H1 (cell line): Measurements from ENCODE around the gene MAPK4. TPM values are rescaled to one million over a fixed set of nuclear protein-coding genes. Genes with fewer than 3 reads are reported as not detected.

Source experiments
- CTCF ChIA-PET: fragments of 300-600 bp; sonication (Branson Sonifier 250); formaldehyde crosslinking; loops from one replicate; lab custom pipeline; 2021; ENCODE audit not compliant: partially characterized antibody; lab: Charles Lee
- POLR2A ChIA-PET: fragments of 300-600 bp; sonication (Branson Sonifier 250); formaldehyde crosslinking; loops from one replicate; lab custom pipeline; 2021; ENCODE audit warnings: inconsistent platforms; ENCODE audit not compliant: partially characterized antibody; lab: Charles Lee
- DNase-seq, 2 experiments: peaks; one replicate each; pipeline versions ENCODE4 v3.0.0 to v3.0.0-alpha.2; 2010 to 2022; ENCODE audit warnings: low spot score in 2 of 2, low read depth in 1 of 2, mixed read lengths in 1 of 2
- FAIRE-seq: peaks from 2 replicates; lab custom pipeline; 2011; peaks lifted over from hg19 to GRCh38; lab: Jason Lieb, UNC
- H2AFZ ChIP-seq: 2 replicates; pipeline ENCODE4 v1.8.1; 2012; ENCODE audit warnings: low read length, inconsistent platforms
- H2AK5ac ChIP-seq: 2 replicates; pipeline ENCODE4 v1.6.1; 2013; ENCODE audit warnings: low read depth, low read length
- H2BK120ac ChIP-seq: replicated peaks from 2 replicates; pipeline ENCODE3; 2013; ENCODE audit warnings: low read depth, low read length, inconsistent platforms
- H2BK12ac ChIP-seq: 2 replicates; pipeline ENCODE4 v1.6.1; 2013; ENCODE audit warnings: low read depth, low read length
- H2BK15ac ChIP-seq: 2 replicates; pipeline ENCODE4 v1.6.1; 2013; ENCODE audit warnings: low read length
- H2BK20ac ChIP-seq: 2 replicates; pipeline ENCODE4 v1.6.1; 2013; ENCODE audit warnings: low read length
- H2BK5ac ChIP-seq: 2 replicates; pipeline ENCODE4 v1.6.1; 2013; ENCODE audit warnings: low read depth, low read length
- H3K14ac ChIP-seq: 2 replicates; pipeline ENCODE4 v1.6.1; 2013; ENCODE audit warnings: inconsistent platforms; ENCODE audit not compliant: insufficient read length
- H3K18ac ChIP-seq: 2 replicates; pipeline ENCODE4 v1.6.1; 2013; ENCODE audit warnings: low read length; ENCODE audit errors: extremely low read depth
- H3K23ac ChIP-seq: 2 replicates; pipeline ENCODE4 v1.6.1; 2013; ENCODE audit warnings: inconsistent platforms; ENCODE audit not compliant: insufficient read length
- H3K23me2 ChIP-seq: 2 replicates; pipeline ENCODE4 v1.6.1; 2013; ENCODE audit warnings: low read depth, low read length
- H3K27ac ChIP-seq: 2 replicates; pipeline ENCODE4 v1.6.1; 2011; ENCODE audit warnings: low read depth, low read length, inconsistent platforms
- H3K27me3 ChIP-seq, 4 experiments: replicated peaks in 1 of 4; 1 replicate in 1 of 4; 2 replicates in 3 of 4; pipeline versions ENCODE4 v1.6.1 to v1.8.1; 2011 to 2013; ENCODE audit warnings: low read length in 3 of 4, mild to moderate bottlenecking in 3 of 4, inconsistent platforms in 2 of 4, mixed read lengths in 2 of 4, moderate library complexity in 1 of 4; ENCODE audit not compliant: control insufficient read depth in 3 of 4, insufficient read depth in 3 of 4; ENCODE audit errors: extremely low read depth in 1 of 4
- H3K36me3 ChIP-seq, 4 experiments: 2 replicates each; pipeline versions ENCODE4 v1.6.1 to v1.8.1; 2011 to 2013; ENCODE audit warnings: mild to moderate bottlenecking in 4 of 4, low read length in 3 of 4, moderate library complexity in 2 of 4, control low read depth in 1 of 4, inconsistent platforms in 1 of 4; ENCODE audit not compliant: insufficient read depth in 4 of 4, control insufficient read depth in 2 of 4
- H3K4ac ChIP-seq: replicated peaks from 2 replicates; pipeline ENCODE3; 2013; ENCODE audit warnings: low read length, low read depth, mixed read lengths, inconsistent platforms; ENCODE audit not compliant: insufficient read length
- H3K4me1 ChIP-seq, 4 experiments: replicated peaks in 1 of 4; 1 replicate in 1 of 4; 2 replicates in 3 of 4; pipeline versions ENCODE4 v1.6.1 to v1.8.1; 2011 to 2013; ENCODE audit warnings: low read length in 3 of 4, inconsistent platforms in 2 of 4, mixed read lengths in 1 of 4; ENCODE audit not compliant: insufficient read depth in 4 of 4, control insufficient read depth in 3 of 4
- H3K4me2 ChIP-seq, 2 experiments: 2 replicates each; pipeline versions ENCODE4 v1.6.1 to v1.8.1; 2011 to 2013; ENCODE audit warnings: low read depth in 2 of 2, low read length in 2 of 2, control low read depth in 1 of 2, inconsistent platforms in 1 of 2, mild to moderate bottlenecking in 1 of 2; ENCODE audit not compliant: insufficient read depth in 1 of 2
- H3K4me3 ChIP-seq, 4 experiments: fragments of 200-600, 300-600 bp in 1 of 4; sonication (generic), shearing (Covaris generic), sonication (Bioruptor Twin) in 1 of 4; 2 replicates each; pipeline versions ENCODE4 v1.5.1 to v1.8.1; 2011 to 2016; ENCODE audit warnings: low read length in 4 of 4, low read depth in 3 of 4, control low read depth in 2 of 4, inconsistent platforms in 2 of 4, mild to moderate bottlenecking in 2 of 4, mixed read lengths in 1 of 4, moderate library complexity in 1 of 4; ENCODE audit not compliant: insufficient read depth in 2 of 4; ENCODE audit errors: extremely low read depth in 1 of 4
- H3K56ac ChIP-seq: replicated peaks from 2 replicates; pipeline ENCODE3; 2013; ENCODE audit warnings: low read depth, mild to moderate bottlenecking, mixed read lengths, low read length, inconsistent platforms; ENCODE audit not compliant: insufficient read length
- H3K79me1 ChIP-seq: 2 replicates; pipeline ENCODE4 v1.6.1; 2013; ENCODE audit warnings: low read depth, low read length, control low read depth
- H3K79me2 ChIP-seq, 2 experiments: 2 replicates each; pipeline versions ENCODE4 v1.6.1 to v1.8.1; 2012 to 2013; ENCODE audit warnings: low read length in 2 of 2, mild to moderate bottlenecking in 2 of 2, inconsistent platforms in 1 of 2; ENCODE audit not compliant: insufficient read depth in 2 of 2, control insufficient read depth in 1 of 2
- H3K9ac ChIP-seq, 4 experiments: replicated peaks in 1 of 4; 1 replicate in 1 of 4; 2 replicates in 3 of 4; pipeline versions ENCODE4 v1.6.1 to v1.8.1; 2011 to 2013; ENCODE audit warnings: low read depth in 3 of 4, low read length in 3 of 4, control low read depth in 2 of 4, mild to moderate bottlenecking in 2 of 4, moderate library complexity in 2 of 4, inconsistent platforms in 1 of 4; ENCODE audit errors: extremely low read depth in 1 of 4
- H3K9me3 ChIP-seq, 2 experiments: 2 replicates each; pipeline versions ENCODE4 v1.6.1 to v1.8.1; 2012 to 2013; ENCODE audit warnings: mild to moderate bottlenecking in 2 of 2, moderate library complexity in 2 of 2, control low read depth in 1 of 2, inconsistent platforms in 1 of 2, low read depth in 1 of 2, low read length in 1 of 2, mixed read lengths in 1 of 2; ENCODE audit not compliant: insufficient read depth in 2 of 2
- H4K20me1 ChIP-seq, 2 experiments: replicated peaks in 1 of 2; 2 replicates each; pipeline versions ENCODE3 to v1.8.1; 2011 to 2013; ENCODE audit warnings: inconsistent platforms in 2 of 2, low read length in 2 of 2, mild to moderate bottlenecking in 1 of 2; ENCODE audit not compliant: insufficient read depth in 2 of 2, control insufficient read depth in 1 of 2
- H4K5ac ChIP-seq: 2 replicates; pipeline ENCODE4 v1.6.1; 2013; ENCODE audit warnings: low read length, low read depth, mixed read lengths, inconsistent platforms; ENCODE audit not compliant: insufficient read length
- H4K8ac ChIP-seq: 2 replicates; pipeline ENCODE4 v1.8.0; 2013; ENCODE audit warnings: mild to moderate bottlenecking, moderate library complexity, low read length, inconsistent platforms; ENCODE audit not compliant: insufficient read depth; ENCODE audit errors: extremely low read depth
- H4K91ac ChIP-seq: replicated peaks from 2 replicates; pipeline ENCODE3; 2013; ENCODE audit warnings: low read length, mixed read lengths, inconsistent platforms; ENCODE audit not compliant: insufficient read length
- BACH1 ChIP-seq: IDR thresholded peaks from 2 replicates; pipeline ENCODE4 v1.6.1; 2012; ENCODE audit warnings: low read length, improper control_type of control experiment
- CBX5 ChIP-seq: fragments of 300-800, 300-1000 bp; sonication (generic); IDR thresholded peaks from 2 replicates; pipeline ENCODE4 v1.7.1; 2016; ENCODE audit warnings: antibody characterized with exemption, low read length, low read depth
- CEBPB ChIP-seq: IDR thresholded peaks from 2 replicates; pipeline ENCODE4 v1.6.1; 2012; ENCODE audit warnings: low read depth, low read length
- CHD1 ChIP-seq: IDR thresholded peaks from 2 replicates; pipeline ENCODE4 v1.6.1; 2012; ENCODE audit warnings: low read depth, low read length, improper control_type of control experiment
- FOSL1 ChIP-seq: IDR thresholded peaks from 2 replicates; pipeline ENCODE4 v1.6.1; 2011; ENCODE audit warnings: mild to moderate bottlenecking, low read depth, low read length, moderate library complexity; ENCODE audit not compliant: insufficient read depth
- GABPA ChIP-seq: IDR thresholded peaks from 2 replicates; pipeline ENCODE4 v1.6.1; 2011; ENCODE audit warnings: mild to moderate bottlenecking, low read length, moderate library complexity, borderline replicate concordance; ENCODE audit not compliant: insufficient read depth
- JUND ChIP-seq: IDR thresholded peaks from 2 replicates; pipeline ENCODE4 v1.6.1; 2011; ENCODE audit warnings: mild to moderate bottlenecking, improper control_type of control experiment, low read length
- MAFK ChIP-seq: IDR thresholded peaks from 2 replicates; pipeline ENCODE4 v1.6.1; 2012; ENCODE audit warnings: low read depth, mild to moderate bottlenecking, improper control_type of control experiment, low read length
- NRF1 ChIP-seq: IDR thresholded peaks from 2 replicates; pipeline ENCODE4 v1.6.1; 2011; ENCODE audit warnings: mild to moderate bottlenecking, low read depth, low read length, improper control_type of control experiment
- POLR2AphosphoS5 ChIP-seq: IDR thresholded peaks from 2 replicates; pipeline ENCODE4 v1.6.1; 2011; ENCODE audit warnings: low read depth, low read length
- SAP30 ChIP-seq: fragments of 300-600 bp; sonication (generic); IDR thresholded peaks from 2 replicates; pipeline ENCODE4 v1.7.1; 2012; ENCODE audit warnings: low read length, moderate library complexity, mild to moderate bottlenecking, inconsistent platforms; ENCODE audit not compliant: insufficient read depth, insufficient replicate concordance
- SIRT6 ChIP-seq: IDR thresholded peaks from one replicate; pipeline ENCODE4 v1.7.1; 2012; ENCODE audit warnings: low read length, inconsistent platforms
- SIX5 ChIP-seq: IDR thresholded peaks from 2 replicates; pipeline ENCODE4 v1.6.1; 2011; ENCODE audit warnings: mild to moderate bottlenecking, low read depth, low read length
- TAF1 ChIP-seq: IDR thresholded peaks from 2 replicates; pipeline ENCODE4 v1.6.1; 2011; ENCODE audit warnings: mild to moderate bottlenecking, low read depth, low read length
- TBP ChIP-seq: IDR thresholded peaks from 2 replicates; pipeline ENCODE4 v1.6.1; 2011; ENCODE audit warnings: low read depth, low read length, improper control_type of control experiment
- TEAD4 ChIP-seq: IDR thresholded peaks from 2 replicates; pipeline ENCODE4 v1.6.1; 2012; ENCODE audit warnings: low read depth, low read length, inconsistent platforms, mixed read lengths
- WGBS, 2 experiments: shearing (Covaris generic) in 1 of 2; methylation state at CpG; one replicate each; pipeline versions ENCODE4 v1.1.6 to v1.1.7; 2013 to 2015; ENCODE audit warnings: low lambda C conversion rate in 2 of 2, mixed read lengths in 2 of 2, inconsistent platforms in 1 of 2, low coverage in 1 of 2, missing lambda C conversion rate in 1 of 2; ENCODE audit not compliant: insufficient replicate concordance in 2 of 2, insufficient coverage in 1 of 2, insufficient read length in 1 of 2; ENCODE audit errors: extremely low coverage in 1 of 2, missing lambda C conversion rate in 1 of 2; 5-methylcytosine and 5-hydroxymethylcytosine counted together
- polyA plus RNA-seq, 7 experiments: library from polyadenylated mRNA; depleted of rRNA in 3 of 7; stranded (reverse) in 5 of 7; unstranded in 2 of 7; fragments of >200 nt in 5 of 7; fragments of 200-250 nt in 2 of 7; gene quantifications; 1 replicate in 5 of 7; 2 replicates in 1 of 7; 4 replicates in 1 of 7; pipeline versions ENCODE4 v1.2.1 to v1.2.3, GENCODE V29; 2011 to 2013; ENCODE audit warnings: missing spikeins in 2 of 7, mixed read lengths in 2 of 7
- total RNA-seq: library from RNA; stranded (reverse); fragmentation: NEBNext Ultra II Directional; extraction: Animal tissue kit (Norgen Biotek cat#: 25700); gene quantifications from 2 replicates; pipeline ENCODE4 v1.2.1, GENCODE V29; 2021

The MAPK4 gene
- total and polyA plus RNA-seq, 2 of the 8 experiments (the other 6 are each of a cell fraction or from before 2014, with no cell fraction given) = 3.2 to 3.7 TPM

DNA sequence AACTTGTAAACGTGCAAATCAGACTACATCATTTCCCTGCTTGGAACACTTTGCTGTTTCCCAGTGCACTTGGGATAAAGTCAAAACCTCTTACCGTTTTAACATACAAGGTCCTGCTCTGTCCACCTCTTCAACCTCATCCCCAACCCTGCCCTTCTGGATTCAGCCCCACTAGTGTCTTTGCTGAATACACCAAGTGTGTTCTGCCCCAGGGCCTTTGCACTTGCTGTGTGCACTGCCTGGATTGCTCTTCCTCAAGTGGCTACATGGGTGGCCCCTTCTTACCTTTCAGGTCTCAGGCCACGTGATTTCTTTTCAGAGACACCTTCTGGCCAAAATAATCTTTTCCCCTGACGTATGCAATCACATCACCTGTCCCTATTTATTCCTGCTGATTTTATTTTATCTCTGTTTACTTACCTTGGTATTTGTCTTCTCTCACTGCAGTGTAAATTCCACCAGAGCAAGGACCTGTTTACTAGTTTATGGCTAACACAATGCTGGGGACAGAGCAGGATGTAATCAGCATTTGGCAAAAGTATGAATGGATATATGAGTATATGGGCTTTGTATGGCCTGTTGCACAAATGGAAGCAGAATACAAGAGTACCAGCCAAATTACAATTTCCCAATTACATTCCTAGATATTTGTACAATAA, 63.9 kb downstream of the MAPK4 start:
- 75% methylated on average over 4 of the region's 4 CpGs; no CpG with 5 or more reads in 1 of the 2 experiments for WGBS, 2 experiments
- no peak for TF ChIP-seq CEBPB
- TF ChIP-seq BACH1 = no peak
- no peak for TF ChIP-seq CBX5
- no peak for TF ChIP-seq JUND
- TF ChIP-seq FOSL1 = no peak
- TF ChIP-seq GABPA = no peak
- no peak for TF ChIP-seq NRF1
- no peak for TF ChIP-seq TEAD4
- no peak for TF ChIP-seq TAF1
- TF ChIP-seq CHD1 = no peak
- TF ChIP-seq SIX5 = no peak
- no peak for TF ChIP-seq SIRT6
- TF ChIP-seq POLR2AphosphoS5 = no peak
- no peak for TF ChIP-seq SAP30
- TF ChIP-seq TBP = no peak
- no peak for TF ChIP-seq MAFK

More for the DNA sequence above, 63.9 kb downstream of the MAPK4 start:
- FAIRE-seq = no peak
- H4K20me1 ChIP-seq = no peaks in the 10 kb centered on the region
- no peaks in the 10 kb centered on the region for H3K9me3 ChIP-seq
- no peak overlapping the region for H3K27ac ChIP-seq
- H4K91ac ChIP-seq = no peak overlapping the region
- no peak overlapping the region for H2AK5ac ChIP-seq
- H3K27me3 ChIP-seq = no peaks in the 10 kb centered on the region
- H3K4me2 ChIP-seq = no peak overlapping the region
- H2BK12ac ChIP-seq = no peak overlapping the region
- no peak overlapping the region for H2BK120ac ChIP-seq
- no peaks in the 10 kb centered on the region for H3K4me1 ChIP-seq
- H3K23ac ChIP-seq = no peak overlapping the region
- no peak overlapping the region for H2BK5ac ChIP-seq
- H3K18ac ChIP-seq = no peak overlapping the region
- no peak overlapping the region for H3K9ac ChIP-seq
- H3K4ac ChIP-seq = no peak overlapping the region
- H2BK20ac ChIP-seq = no peak overlapping the region
- ChIA-PET POLR2A (no interaction called here), CTCF (no interaction called here)
- H3K36me3 ChIP-seq = no peaks in the 10 kb centered on the region
- no peak overlapping the region for H2BK15ac ChIP-seq
- H3K79me2 ChIP-seq = no peaks in the 10 kb centered on the region
- no peak overlapping the region for H3K56ac ChIP-seq
- H3K4me3 ChIP-seq = no peak overlapping the region
- H2AFZ ChIP-seq = no peak overlapping the region
- no peak overlapping the region for H3K14ac ChIP-seq
- H3K23me2 ChIP-seq = no peaks in the 10 kb centered on the region
- no peak for DNase-seq
- H4K5ac ChIP-seq = no peak overlapping the region
- H4K8ac ChIP-seq = no peak overlapping the region
- H3K79me1 ChIP-seq = no peaks in the 10 kb centered on the region
